HCT116 (cell line): ENCODE results near the gene PRKAA2. TPM values are rescaled to one million over a fixed set of nuclear protein-coding genes. Genes with fewer than 3 reads are reported as not detected.

ENCODE experiments used
- ATAC-seq: fragments of 200-7000 bp; cut with Tn5 transposase; 2 replicates; pipeline ENCODE4 v1.9.1; 2020; ENCODE audit warnings: mild to moderate bottlenecking, moderate library complexity
- BruUV-seq: library from RNA; stranded (reverse); fragments of 400-500 nt; replicated peaks from 2 replicates; lab custom pipeline; 2021; lab: Mats Ljungman, UMichigan
- CTCF ChIA-PET: fragments of 300-600 bp; sonication (Branson Sonifier 250); formaldehyde crosslinking; loops from one replicate; lab custom pipeline; 2021; ENCODE audit warnings: antibody characterized with exemption; lab: Charles Lee
- POLR2A ChIA-PET: fragments of 300-600, 350-600 bp; sonication (Branson Sonifier 250); formaldehyde crosslinking; loops from one replicate; lab custom pipeline; 2021; ENCODE audit warnings: antibody characterized with exemption; lab: Charles Lee
- RAD21 ChIA-PET, 2 experiments: fragments of 300-600 bp; sonication (Branson Sonifier 250); formaldehyde crosslinking; loops; one replicate each; lab custom pipeline; 2023; ENCODE audit warnings: low total read pairs in 2 of 2; ENCODE audit not compliant: uncharacterized antibody in 2 of 2, unreplicated experiment in 2 of 2, low non-redundant PET in 1 of 2; lab: Charles Lee
- DNase-seq: peaks from one replicate; pipeline ENCODE4 v3.0.0-alpha.2; 2010; ENCODE audit warnings: low read depth, low spot score
- H2AFZ ChIP-seq: fragments of 200-600 bp; shearing (Covaris generic), sonication (generic); 2 replicates; pipeline ENCODE4 v1.6.1; 2017; ENCODE audit warnings: low read depth, mixed run types, mixed read lengths, antibody characterized with exemption, low read length; ENCODE audit not compliant: poor library complexity, severe bottlenecking
- H3K27ac ChIP-seq: 2 replicates; pipeline ENCODE4 v1.5.1; 2012; ENCODE audit warnings: low read depth, low read length
- H3K27me3 ChIP-seq: fragments of 200-600 bp; sonication (generic); 2 replicates; pipeline ENCODE4 v1.6.1; 2016; ENCODE audit warnings: mixed run types, low read length, mixed read lengths; ENCODE audit not compliant: insufficient read depth
- H3K36me3 ChIP-seq, 2 experiments: fragments of 200-500 bp in 1 of 2; fragments of 200-600 bp in 1 of 2; sonication (Bioruptor generic) in 1 of 2; sonication (generic) in 1 of 2; 2 replicates each; pipeline versions ENCODE4 v1.5.1 to v1.6.1; 2014 to 2016; ENCODE audit warnings: low read length in 2 of 2, inconsistent platforms in 1 of 2, mixed read lengths in 1 of 2, mixed run types in 1 of 2; ENCODE audit not compliant: insufficient read depth in 2 of 2, control insufficient read depth in 1 of 2
- H3K4me1 ChIP-seq, 2 experiments: fragments of 200-600 bp in 1 of 2; sonication (generic) in 1 of 2; 2 replicates each; pipeline versions ENCODE4 v1.5.1 to v1.6.1; 2012 to 2017; ENCODE audit warnings: low read length in 2 of 2, inconsistent platforms in 1 of 2, mild to moderate bottlenecking in 1 of 2, mixed read lengths in 1 of 2, mixed run types in 1 of 2, moderate library complexity in 1 of 2; ENCODE audit not compliant: insufficient read depth in 2 of 2, control insufficient read depth in 1 of 2
- H3K4me2 ChIP-seq: fragments of 200-600 bp; sonication (generic); 2 replicates; pipeline ENCODE4 v1.6.1; 2017; ENCODE audit warnings: mixed run types, low read length, mixed read lengths
- H3K4me3 ChIP-seq, 2 experiments: fragments of 200-600 bp in 1 of 2; sonication (generic) in 1 of 2; replicated peaks in 1 of 2; 2 replicates each; pipeline ENCODE4 v1.5.1; 2011 to 2016; ENCODE audit warnings: low read length in 2 of 2, control low read depth in 1 of 2, low read depth in 1 of 2, mild to moderate bottlenecking in 1 of 2, mixed read lengths in 1 of 2, mixed run types in 1 of 2
- H3K79me2 ChIP-seq: fragments of 200-600 bp; sonication (generic); 2 replicates; pipeline ENCODE4 v1.6.1; 2017; ENCODE audit warnings: mild to moderate bottlenecking, mixed run types, low read length, moderate library complexity, mixed read lengths; ENCODE audit not compliant: insufficient read depth
- H3K9ac ChIP-seq: fragments of 200-600 bp; sonication (generic); 2 replicates; pipeline ENCODE4 v1.6.1; 2016; ENCODE audit warnings: low read length, mixed read lengths
- H3K9me2 ChIP-seq: fragments of 200-600 bp; sonication (generic), shearing (Covaris generic); 2 replicates; pipeline ENCODE4 v1.6.1; 2017; ENCODE audit warnings: mixed run types, mild to moderate bottlenecking, moderate library complexity; ENCODE audit not compliant: insufficient read depth
- H3K9me3 ChIP-seq, 2 experiments: fragments of 200-500 bp in 1 of 2; fragments of 200-600 bp in 1 of 2; sonication (Bioruptor generic) in 1 of 2; sonication (generic) in 1 of 2; 2 replicates each; pipeline ENCODE4 v1.6.1; 2014 to 2017; ENCODE audit warnings: low read length in 2 of 2, mixed read lengths in 2 of 2, inconsistent platforms in 1 of 2, low read depth in 1 of 2, mild to moderate bottlenecking in 1 of 2, mixed run types in 1 of 2, moderate library complexity in 1 of 2; ENCODE audit not compliant: control insufficient read depth in 1 of 2, insufficient read depth in 1 of 2
- H4K20me1 ChIP-seq: fragments of 200-600 bp; sonication (generic), shearing (Covaris generic); 2 replicates; pipeline ENCODE4 v1.6.1; 2017; ENCODE audit warnings: mixed run types, mild to moderate bottlenecking, moderate library complexity; ENCODE audit not compliant: insufficient read depth
- ATF3 ChIP-seq: IDR thresholded peaks from 2 replicates; pipeline ENCODE4 v1.6.1; 2012
- CBX3 ChIP-seq: IDR thresholded peaks from 2 replicates; pipeline ENCODE4 v1.6.1; 2012; ENCODE audit warnings: low read depth
- CEBPB ChIP-seq: IDR thresholded peaks from 2 replicates; pipeline ENCODE4 v1.6.1; 2012; ENCODE audit warnings: low read depth
- CTCF ChIP-seq, 3 experiments: fragments of 200-600 bp in 1 of 3; sonication (generic) in 1 of 3; IDR thresholded peaks in 2 of 3; conservative IDR thresholded peaks in 1 of 3; 2 replicates each; pipeline ENCODE4 v1.5.1; 2012 to 2017; ENCODE audit warnings: low read depth in 2 of 3, low read length in 2 of 3, antibody characterized with exemption in 1 of 3, borderline replicate concordance in 1 of 3, control low read depth in 1 of 3, mild to moderate bottlenecking in 1 of 3, mixed read lengths in 1 of 3, mixed run types in 1 of 3, moderate library complexity in 1 of 3; ENCODE audit not compliant: insufficient read depth in 1 of 3
- EGR1 ChIP-seq: IDR thresholded peaks from 2 replicates; pipeline ENCODE4 v1.6.1; 2012; ENCODE audit warnings: low read depth
- ELF1 ChIP-seq: IDR thresholded peaks from 2 replicates; pipeline ENCODE4 v1.6.1; 2012; ENCODE audit warnings: low read depth, borderline replicate concordance
- EZH2 ChIP-seq: fragments of 200-600 bp; sonication (generic); IDR thresholded peaks from 2 replicates; pipeline ENCODE4 v1.6.1; 2017; ENCODE audit warnings: antibody characterized with exemption, mixed run types
- EZH2phosphoT487 ChIP-seq: fragments of 200-600 bp; IDR thresholded peaks from 2 replicates; pipeline ENCODE4 v1.6.1; 2018; ENCODE audit warnings: antibody characterized with exemption, borderline replicate concordance
- FOSL1 ChIP-seq: IDR thresholded peaks from 2 replicates; pipeline ENCODE4 v1.6.1; 2012; ENCODE audit warnings: low read depth
- JUND ChIP-seq: IDR thresholded peaks from 2 replicates; pipeline ENCODE4 v1.6.1; 2012
- POLR2A ChIP-seq: IDR thresholded peaks from 2 replicates; pipeline ENCODE4 v1.7.0; 2011; ENCODE audit warnings: borderline replicate concordance; ENCODE audit not compliant: insufficient read depth, insufficient read length; ENCODE audit errors: extremely low read depth
- RAD21 ChIP-seq: IDR thresholded peaks from 2 replicates; pipeline ENCODE4 v1.6.1; 2012; ENCODE audit warnings: low read depth, mild to moderate bottlenecking
- SIN3A ChIP-seq: IDR thresholded peaks from 2 replicates; pipeline ENCODE4 v1.6.1; 2012; ENCODE audit warnings: low read depth
- SP1 ChIP-seq: IDR thresholded peaks from 2 replicates; pipeline ENCODE4 v1.6.1; 2012; ENCODE audit warnings: low read depth
- SRF ChIP-seq: IDR thresholded peaks from 2 replicates; pipeline ENCODE4 v1.6.1; 2012; ENCODE audit warnings: low read depth
- TCF7L2 ChIP-seq: IDR thresholded peaks from 2 replicates; pipeline ENCODE4 v1.7.0; 2011; ENCODE audit warnings: borderline replicate concordance, inconsistent platforms; ENCODE audit not compliant: insufficient read depth, insufficient read length; ENCODE audit errors: extremely low read depth
- YY1 ChIP-seq: IDR thresholded peaks from 2 replicates; pipeline ENCODE4 v1.6.1; 2011; ENCODE audit warnings: low read length, low read depth, moderate library complexity, mild to moderate bottlenecking; ENCODE audit not compliant: insufficient replicate concordance; ENCODE audit errors: extremely low read depth
- ZBTB33 ChIP-seq: IDR thresholded peaks from 2 replicates; pipeline ENCODE4 v1.6.1; 2011; ENCODE audit warnings: mild to moderate bottlenecking, low read length, moderate library complexity; ENCODE audit not compliant: insufficient replicate concordance; ENCODE audit errors: extremely low read depth
- ZFX ChIP-seq: fragments of 450-650 bp; IDR thresholded peaks from 2 replicates; pipeline ENCODE4 v1.6.1; 2017
- intact Hi-C: fragments of 100-400 bp; cut with micrococcal nuclease; formaldehyde crosslinking; loops from 2 replicates; pipeline ENCODE4 v1.10.0; 2022
- total RNA-seq: library from RNA; stranded (reverse); gene quantifications from one replicate; pipeline ENCODE4 v1.2.1, GENCODE V29; 2021; ENCODE audit not compliant: unreplicated experiment

The PRKAA2 gene
- total RNA-seq, 1 experiment from 2014 or later, result 1.6 TPM

GRCh38 chr1:56745231-56745630 is 100.1 kb downstream of the PRKAA2 start (continued):
- TF ChIP-seq SP1, result no peak
- TF ChIP-seq ELF1, result no peak
- TF ChIP-seq EZH2phosphoT487, result no peak

GRCh38 chr1:56754708-56755479 is 109.8 kb downstream of the PRKAA2 start:
- DNase-seq (no peak), ATAC-seq (no peak)
- no peak overlapping the region for H3K4me2 ChIP-seq
- POLR2A ChIA-PET, result no interaction called here
- no TSS peak for BruUV-seq
- H3K79me2 ChIP-seq, result no peaks in the 10 kb centered on the region
- no peaks in the 10 kb centered on the region for H3K9me2 ChIP-seq
- H3K4me3 ChIP-seq, result no peak overlapping the region
- TF ChIP-seq CTCF (IDR thresholded peaks at IDR 0.05 in 2 of 3, conservative IDR thresholded peaks at IDR 0.05 in 1 of 3; ENCODE audit: borderline replicate concordance in 1 of 3, insufficient read depth in 1 of 3, low read depth in 2 of 3, low read length in 2 of 3), result no peak
- TF ChIP-seq EGR1, result no peak
- no peak for TF ChIP-seq CBX3
- TF ChIP-seq TCF7L2, result no peak
- TF ChIP-seq FOSL1, result no peak
- no peak for TF ChIP-seq EZH2
- TF ChIP-seq RAD21, result no peak
- no peak for TF ChIP-seq ZFX
- TF ChIP-seq ZBTB33, result no peak
- no peak for TF ChIP-seq ATF3
- TF ChIP-seq SP1, result no peak
- no peak for TF ChIP-seq SIN3A
- TF ChIP-seq EZH2phosphoT487, result no peak
- no peak for TF ChIP-seq CEBPB
- TF ChIP-seq JUND, result no peak
- TF ChIP-seq POLR2A, result no peak
- no peak for TF ChIP-seq SRF
- TF ChIP-seq YY1, result no peak
- CTCF ChIA-PET, result interaction anchor here (1.2 kb wide), 1 partner anchor 48 kb away, joined by 3 read pairs; no protein-coding TSS in a partner anchor
- no peaks in the 10 kb centered on the region for H3K4me1 ChIP-seq
- RAD21 ChIA-PET, result no interaction called here
- H3K9me3 ChIP-seq, result no peaks in the 10 kb centered on the region
- no peaks in the 10 kb centered on the region for H4K20me1 ChIP-seq
- no peaks in the 10 kb centered on the region for H3K36me3 ChIP-seq
- intact Hi-C loops, result no loop called here
- H3K27ac ChIP-seq, result no peak overlapping the region
- H3K9ac ChIP-seq, result no peak overlapping the region
- no peak overlapping the region for H2AFZ ChIP-seq
- peaks cover 5% of the 10 kb centered on the region; the same call in 1 of the 2 replicates for H3K27me3 ChIP-seq
